HG02885 (cell line): ENCODE data around the gene XAGE2.
"Not testable (repeated sequence)": the region's sequence is repeated elsewhere in the genome, so short reads cannot be mapped to it uniquely, and the experiment has no call there.

Experiments
- ATAC-seq: cut with Tn5 transposase; IDR thresholded peaks from one replicate; pipeline ENCODE4 v1.9.1; 2021; ENCODE audit warnings: mild to moderate bottlenecking; ENCODE audit not compliant: unreplicated experiment, poor library complexity

The XAGE2 gene

DNA sequence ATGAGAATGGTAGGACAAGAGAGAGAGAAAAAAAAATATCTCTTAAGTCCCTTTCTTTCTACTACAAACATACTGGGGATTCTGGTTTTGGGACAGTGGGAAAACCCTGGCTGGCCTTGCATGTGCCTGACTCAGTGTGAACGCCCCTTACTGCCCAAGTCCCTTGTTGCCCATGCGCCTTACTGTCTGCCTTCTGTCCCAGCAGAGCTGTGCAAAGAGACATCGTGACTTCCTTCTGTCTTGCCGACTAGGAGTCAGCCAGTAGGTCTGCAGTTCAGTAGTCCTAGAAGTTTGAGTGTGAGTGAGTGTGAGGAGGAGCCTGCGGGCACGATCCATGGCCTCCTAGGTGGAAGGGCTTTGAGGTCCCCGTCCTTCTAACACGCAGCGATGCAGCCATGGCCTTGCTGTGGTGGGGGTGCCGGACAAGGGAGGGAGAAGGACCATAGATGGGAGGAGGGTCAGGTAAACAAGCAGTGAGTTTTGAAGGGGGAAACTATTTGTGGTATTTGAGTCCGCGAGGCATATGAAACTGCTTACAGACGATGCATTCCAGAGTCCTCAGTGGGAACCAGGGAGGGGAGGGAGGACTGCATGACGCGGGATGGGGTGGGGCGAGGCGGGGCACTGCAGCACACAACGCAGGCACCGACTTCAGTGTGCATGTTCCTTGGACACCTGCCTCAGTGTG lies at the start of gene XAGE2:
TSS of gene XAGE2 (plus strand) at position 654 of the 688 bp plus-strand sequence. CDS start 994 bp downstream, outside the sequence.
- ATAC-seq: no peak

DNA sequence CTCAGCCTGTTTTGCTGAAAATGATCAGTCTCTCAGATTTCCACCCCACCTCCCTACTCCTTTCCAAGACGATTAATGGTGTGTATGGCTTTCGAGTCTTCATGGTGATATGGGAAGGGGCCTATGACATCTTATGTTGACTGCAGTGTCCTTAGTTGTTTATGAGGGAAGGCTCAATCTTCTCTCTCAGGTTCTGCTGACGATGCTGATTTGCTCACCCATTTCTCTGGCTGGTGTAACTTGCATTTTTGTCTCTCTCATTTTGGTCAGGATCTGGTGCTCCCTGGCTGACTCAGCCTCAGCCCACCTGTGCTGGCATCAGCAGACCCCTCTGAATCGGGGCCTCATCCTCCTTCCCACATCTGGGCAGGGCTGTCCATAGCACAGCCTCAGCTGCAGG lies 31.4 kb upstream of the XAGE2 start:
- ATAC-seq: no peak

GRCh38 chrX:52341493-52341892 lies 27.3 kb upstream of the XAGE2 start:
- no peak for ATAC-seq

DNA sequence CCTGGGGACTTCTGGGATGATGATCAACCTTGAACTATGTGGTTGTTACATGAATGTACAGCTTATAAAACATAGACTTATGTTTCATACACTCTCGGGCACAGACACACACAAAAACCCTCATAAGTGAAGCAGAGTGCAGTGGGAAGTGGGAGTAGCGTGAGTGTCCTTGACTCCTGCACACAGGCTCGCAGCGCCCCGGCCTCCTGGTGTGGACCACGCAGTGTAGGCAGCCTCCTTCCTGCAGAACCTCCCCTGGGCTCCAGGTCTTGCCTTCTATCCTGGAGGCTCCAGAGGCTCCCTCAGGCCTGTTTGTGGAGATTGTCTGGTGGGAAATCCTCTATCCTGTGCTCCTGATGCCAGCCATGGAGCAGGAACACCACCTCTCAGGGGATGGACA lies 25.7 kb upstream of the XAGE2 start:
- not testable (repeated sequence) for ATAC-seq

- peak; percentile 82 for ATAC-seq
Observed at GRCh38 chrX:52345402-52345801, 23.4 kb upstream of the XAGE2 start.

DNA sequence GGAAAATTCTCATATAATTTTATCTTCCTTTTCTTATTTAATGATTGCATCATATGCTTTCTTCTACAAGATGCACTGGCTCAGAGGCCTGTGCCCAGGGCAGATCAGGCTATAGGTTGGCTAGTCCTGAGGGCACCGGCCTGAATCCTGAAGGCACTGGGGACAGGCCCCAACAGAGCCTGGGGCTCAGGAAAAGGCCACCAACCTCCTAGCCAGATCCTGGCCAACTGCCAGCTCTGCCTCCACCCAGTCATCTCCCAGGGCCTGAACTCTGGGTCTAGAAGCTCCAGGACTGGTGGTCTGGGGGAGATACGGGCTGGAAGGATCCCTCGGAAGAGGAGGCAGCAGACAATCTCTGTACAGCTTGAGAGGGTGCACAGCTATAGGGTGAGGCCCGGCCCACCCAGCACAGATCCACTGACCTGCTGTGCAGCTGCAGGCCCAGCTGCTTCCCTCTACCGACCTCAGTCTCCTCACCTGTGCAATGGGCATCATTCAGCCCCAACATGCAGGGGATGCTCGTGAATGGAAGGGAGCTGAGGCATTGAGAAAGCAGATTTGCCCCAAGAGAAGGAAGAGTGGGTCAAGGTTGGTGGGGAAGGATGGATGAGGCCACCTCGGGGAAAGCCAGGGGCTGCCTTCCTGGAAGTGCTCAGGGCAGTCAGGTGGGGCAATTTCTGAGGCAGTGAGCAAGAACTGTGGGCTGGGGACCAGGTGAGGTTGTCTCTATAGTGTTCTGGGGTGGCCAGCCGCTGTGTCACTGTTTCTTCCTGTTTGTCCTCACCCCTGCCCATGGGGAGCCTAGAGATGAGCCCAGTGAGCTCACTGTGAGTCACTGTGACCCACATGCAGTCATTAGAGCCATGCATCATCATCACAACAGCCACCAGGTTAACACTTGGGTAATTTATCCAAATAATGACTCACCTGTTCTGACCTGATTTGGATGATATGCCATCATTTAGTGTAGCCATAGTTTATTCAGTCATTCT lies 22.4 kb upstream of the XAGE2 start:
- ATAC-seq: no peak

GRCh38 chrX:52349681-52350080 lies 19.1 kb upstream of the XAGE2 start:
- ATAC-seq: no peak

GRCh38 chrX:52352551-52352950 lies 16.3 kb upstream of the XAGE2 start:
- no peak for ATAC-seq

DNA sequence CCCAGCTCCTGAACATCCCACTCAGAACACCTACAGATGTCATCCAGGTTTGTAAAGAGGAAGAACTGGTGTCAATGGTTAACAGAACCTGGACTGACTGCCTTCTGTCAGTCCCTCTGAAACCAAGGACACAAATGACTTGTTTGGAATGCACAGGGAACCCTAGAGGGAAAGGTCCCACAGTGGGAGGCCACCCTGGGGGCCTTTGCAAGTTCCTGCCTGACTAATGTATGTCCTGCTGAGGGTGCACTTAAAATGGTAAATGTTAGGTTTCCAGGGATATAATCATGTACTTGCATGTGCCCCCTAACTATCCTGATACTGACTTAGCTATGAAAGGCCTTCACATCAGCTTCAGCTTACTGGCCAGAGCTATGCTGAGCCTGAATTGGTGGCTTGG lies 15.0 kb upstream of the XAGE2 start:
- no peak for ATAC-seq

DNA sequence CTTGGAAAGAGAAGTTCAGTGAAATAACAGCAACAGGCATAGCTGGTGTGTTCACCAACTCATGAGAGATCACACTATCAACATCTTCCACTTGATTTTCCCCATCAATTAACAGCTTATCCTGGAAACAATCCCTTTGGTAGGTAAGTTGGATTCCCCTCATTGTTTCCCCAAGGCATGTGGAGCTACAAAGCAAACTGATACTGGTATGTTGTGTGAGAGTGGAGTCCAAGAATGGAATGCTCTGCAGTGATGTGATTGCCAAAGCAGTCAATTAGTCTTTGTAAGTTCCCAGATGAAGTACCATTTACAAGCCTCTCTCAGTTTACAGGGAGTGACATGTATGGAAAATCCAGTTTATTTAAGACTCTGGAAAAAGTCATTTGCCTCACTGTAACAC lies 13.7 kb upstream of the XAGE2 start:
- ATAC-seq: no peak

DNA sequence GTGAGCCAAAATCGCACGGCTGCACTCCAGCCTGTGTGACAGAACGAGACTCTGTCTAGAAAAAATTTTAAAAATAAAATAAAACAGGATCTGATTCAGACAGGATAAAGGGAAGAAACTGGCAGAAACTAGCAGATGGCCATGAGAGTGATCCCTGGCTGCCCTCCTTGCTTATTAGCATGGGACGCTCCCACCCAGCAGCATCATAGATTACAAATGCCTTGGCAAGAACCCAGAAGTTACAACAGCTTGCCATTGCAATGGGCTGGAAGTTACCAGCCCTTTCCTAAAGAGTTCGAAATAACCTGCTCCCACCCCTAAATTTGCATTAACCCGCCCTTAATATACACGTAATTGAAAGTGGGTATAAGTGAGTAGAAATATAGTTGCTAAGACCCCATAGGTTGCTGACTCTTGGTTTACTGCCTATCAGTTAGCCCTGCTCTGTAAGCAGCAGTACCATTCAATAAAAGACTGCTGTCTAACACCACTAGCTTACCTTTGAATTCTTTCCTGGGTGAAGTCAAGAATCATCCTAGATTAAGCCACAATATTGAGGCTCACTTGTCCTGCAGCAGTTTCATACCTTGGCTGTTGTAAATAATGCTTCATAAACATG lies 9.1 kb upstream of the XAGE2 start:
- ATAC-seq: no peak

DNA sequence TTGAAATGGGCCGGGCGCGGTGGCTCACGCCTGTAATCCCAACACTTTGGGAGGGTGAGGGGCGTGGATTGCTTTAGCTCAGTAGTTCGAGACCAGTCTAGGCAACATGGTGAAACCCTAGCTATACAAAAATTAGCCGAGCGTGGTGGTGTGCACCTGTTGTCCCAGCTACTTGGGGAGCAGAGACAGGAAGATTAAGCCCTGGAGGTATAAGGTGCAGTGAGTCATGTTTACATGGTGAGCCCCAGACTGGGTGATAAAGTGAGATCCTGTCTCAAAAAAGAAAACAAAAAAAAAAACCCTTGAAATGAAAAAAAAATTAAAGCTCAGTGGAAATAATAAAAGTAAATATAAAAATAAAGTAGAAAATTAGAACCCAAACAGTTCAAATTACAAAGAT lies 6.9 kb upstream of the XAGE2 start:
- ATAC-seq: no peak

GRCh38 chrX:52363247-52363883 lies 5.5 kb upstream of the XAGE2 start:
- ATAC-seq: no peak

DNA sequence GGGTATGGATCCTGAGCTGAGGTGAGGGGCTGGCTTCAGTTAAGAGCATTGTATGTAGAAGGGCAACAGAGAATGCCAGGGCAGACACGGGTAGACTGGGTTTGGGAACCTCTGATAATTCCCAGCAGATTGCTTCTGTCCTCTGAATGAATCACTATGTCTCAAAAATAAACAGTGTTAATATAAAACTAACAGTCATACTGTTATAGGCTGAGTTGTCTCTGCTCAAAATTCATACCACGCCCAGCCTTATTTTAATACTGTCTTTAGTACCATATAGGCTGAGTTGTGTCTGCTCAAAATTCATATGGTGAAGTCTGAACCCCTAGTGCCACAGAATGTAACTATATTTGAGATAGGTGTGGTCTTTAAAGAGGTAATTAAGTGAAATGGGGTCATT lies 10.0 kb downstream of the XAGE2 start:
- ATAC-seq: no peak

GRCh38 chrX:52380993-52381392 lies 12.2 kb downstream of the XAGE2 start:
- ATAC-seq: no peak

DNA sequence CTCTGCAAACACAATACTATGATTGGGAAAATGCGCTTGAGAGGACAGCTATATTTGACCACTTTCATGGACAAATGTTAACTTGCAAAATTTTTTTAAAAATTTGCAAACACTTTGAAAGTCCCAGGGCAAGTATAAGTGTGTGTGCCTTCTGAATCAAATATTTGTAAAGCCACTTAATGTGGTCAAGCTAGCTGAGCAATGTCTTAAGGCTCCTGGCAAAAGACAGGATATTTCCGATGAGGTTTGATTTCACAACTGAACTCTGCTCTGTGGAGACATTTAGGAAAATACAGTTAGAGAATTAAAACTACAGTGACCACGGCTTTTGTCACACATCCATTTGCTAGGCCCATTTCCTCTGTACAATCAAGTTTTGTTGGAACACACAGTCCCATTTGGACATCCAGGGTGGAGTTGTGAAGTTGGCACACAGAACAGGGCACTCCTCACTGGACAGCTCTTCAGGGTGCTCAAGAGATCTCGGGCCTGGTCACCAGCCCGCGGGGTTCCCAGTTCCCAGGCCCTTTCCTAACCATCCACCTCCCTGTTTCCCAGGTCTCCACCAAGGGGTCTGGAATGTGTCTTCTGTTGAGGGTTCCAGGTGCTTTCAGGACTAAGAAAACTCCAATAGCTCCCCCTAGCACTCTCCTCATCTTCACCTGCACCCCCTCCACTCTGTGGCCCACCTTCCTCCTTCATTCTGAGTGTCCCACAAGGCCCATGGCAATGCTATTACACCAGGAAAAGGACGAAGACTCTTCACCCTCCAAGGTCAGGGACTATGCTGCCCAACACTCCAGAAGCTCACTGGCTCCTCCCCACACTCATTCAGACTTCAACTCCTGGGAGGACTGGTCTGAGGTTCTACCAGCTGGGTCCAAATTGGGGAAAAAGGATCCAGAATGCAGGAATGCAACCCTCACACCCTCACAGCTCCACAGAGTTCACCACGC lies 41.9 kb downstream of the XAGE2 start:
- no peak for ATAC-seq

- no peak for ATAC-seq
Observed at GRCh38 chrX:52415304-52415703, 46.5 kb downstream of the XAGE2 start.

- no peak for ATAC-seq
Observed at GRCh38 chrX:52416816-52417215, 48.0 kb downstream of the XAGE2 start.

DNA sequence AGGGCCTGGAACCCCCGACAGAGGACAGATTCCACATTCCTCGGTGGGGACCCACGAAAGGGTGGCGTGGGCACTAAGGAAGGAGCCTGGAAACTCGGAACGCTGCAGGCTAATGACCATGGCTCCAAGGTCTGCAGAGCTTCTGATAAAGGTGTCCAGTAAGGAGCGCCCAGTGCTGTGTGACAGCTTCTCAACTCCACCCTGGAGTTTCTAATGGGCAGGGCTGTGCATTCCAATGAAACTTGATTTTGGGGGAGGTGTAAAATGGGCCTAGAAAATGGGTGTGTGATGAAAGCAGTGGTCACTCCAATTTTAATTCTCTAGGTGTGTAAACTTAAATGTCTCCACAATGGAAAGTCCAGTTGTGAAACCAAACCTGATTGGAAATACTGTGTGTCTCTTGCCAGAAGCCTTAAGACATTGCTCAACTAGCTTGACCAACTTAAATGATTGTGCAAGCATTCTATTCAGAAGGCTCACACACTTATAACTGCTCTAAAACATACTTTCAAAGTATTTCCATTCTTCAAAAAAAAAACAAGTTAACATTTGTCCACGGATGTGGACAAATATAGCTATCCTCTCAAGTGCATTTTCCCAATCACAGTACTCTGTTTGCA lies 52.1 kb downstream of the XAGE2 start:
- no peak for ATAC-seq
